GM23338 (cell line): Measurements from ENCODE around the gene GPI. TPM values are rescaled to one million over a fixed set of nuclear protein-coding genes. Genes with fewer than 3 reads are reported as not detected.

Experiments used
- ATAC-seq: fragments of 200-7000 bp; cut with Tn5 transposase; 3 replicates; pipeline ENCODE4 v1.9.1; 2020
- DNase-seq: peaks from one replicate; pipeline ENCODE4 v3.0.0-alpha.2; 2015; ENCODE audit warnings: low spot score
- H2AFZ ChIP-seq: fragments of 200-600 bp; sonication (generic); 2 replicates; pipeline ENCODE4 v1.8.0; 2016; ENCODE audit warnings: antibody characterized with exemption, mild to moderate bottlenecking, moderate library complexity
- H3F3A ChIP-seq: fragments of 200-600 bp; sonication (generic); replicated peaks from 2 replicates; pipeline ENCODE4 v1.8.0; 2017; ENCODE audit warnings: antibody characterized with exemption, mixed run types, low read depth
- H3K27ac ChIP-seq: fragments of 200-600 bp; sonication (generic); 2 replicates; pipeline ENCODE4 v1.6.1; 2016; ENCODE audit warnings: low read depth
- H3K27me3 ChIP-seq: fragments of 200-600 bp; sonication (generic); 2 replicates; pipeline ENCODE4 v1.8.0; 2016; ENCODE audit warnings: mild to moderate bottlenecking, mixed run types, moderate library complexity; ENCODE audit not compliant: insufficient read depth
- H3K36me3 ChIP-seq: fragments of 200-600 bp; sonication (generic); 2 replicates; pipeline ENCODE4 v1.8.0; 2016; ENCODE audit warnings: mild to moderate bottlenecking; ENCODE audit not compliant: insufficient read depth
- H3K4me1 ChIP-seq: fragments of 200-600 bp; sonication (generic); 2 replicates; pipeline ENCODE4 v1.8.0; 2016; ENCODE audit warnings: mild to moderate bottlenecking, moderate library complexity; ENCODE audit not compliant: insufficient read depth
- H3K4me2 ChIP-seq: fragments of 200-600 bp; sonication (generic); 2 replicates; pipeline ENCODE4 v1.7.1; 2017; ENCODE audit warnings: mixed run types
- H3K4me3 ChIP-seq: fragments of 200-600 bp; sonication (generic); 2 replicates; pipeline ENCODE4 v1.6.1; 2016; ENCODE audit warnings: mixed run types
- H3K79me2 ChIP-seq: fragments of 200-600 bp; sonication (generic); replicated peaks from 2 replicates; pipeline ENCODE4 v1.8.0; 2017; ENCODE audit warnings: mild to moderate bottlenecking; ENCODE audit not compliant: insufficient read depth
- H3K9me2 ChIP-seq: fragments of 200-600 bp; sonication (generic); 2 replicates; pipeline ENCODE4 v1.8.0; 2017; ENCODE audit not compliant: insufficient read depth
- H4K20me1 ChIP-seq: fragments of 200-600 bp; sonication (generic); replicated peaks from 2 replicates; pipeline ENCODE4 v1.8.0; 2017; ENCODE audit warnings: mild to moderate bottlenecking; ENCODE audit not compliant: insufficient read depth
- H3K27ac Mint-ChIP-seq: 2 replicates; pipeline ENCODE4 v1.8.0; 2020; ENCODE audit warnings: inconsistent platforms, mild to moderate bottlenecking, moderate library complexity, mixed read lengths
- H3K27me3 Mint-ChIP-seq: 3 replicates; pipeline ENCODE4 v1.8.0; 2022; ENCODE audit warnings: low read depth, mild to moderate bottlenecking, moderate library complexity, mixed read lengths, inconsistent platforms; ENCODE audit not compliant: insufficient read depth, poor library complexity
- H3K36me3 Mint-ChIP-seq: 3 replicates; pipeline ENCODE4 v1.8.0; 2021; ENCODE audit warnings: low read depth, mild to moderate bottlenecking, inconsistent platforms, moderate library complexity, mixed read lengths
- H3K4me1 Mint-ChIP-seq: 3 replicates; pipeline ENCODE4 v1.8.0; 2020; ENCODE audit warnings: mild to moderate bottlenecking, inconsistent platforms, mixed read lengths
- H3K4me3 Mint-ChIP-seq: 3 replicates; pipeline ENCODE4 v1.8.0; 2021; ENCODE audit warnings: moderate library complexity, mild to moderate bottlenecking, inconsistent platforms, mixed read lengths
- H3K9me3 Mint-ChIP-seq: 3 replicates; pipeline ENCODE4 v1.8.0; 2020; ENCODE audit warnings: moderate library complexity, mild to moderate bottlenecking, inconsistent platforms, mixed read lengths
- CREB1 ChIP-seq: fragments of 250-450 bp; sonication (Bioruptor Pico); IDR thresholded peaks from 2 replicates; pipeline ENCODE4 v1.5.0; 2020; ENCODE audit warnings: low read depth, mild to moderate bottlenecking, moderate library complexity
- CTCF ChIP-seq, 2 experiments: fragments of 200-600 bp in 1 of 2; sonication (generic) in 1 of 2; conservative IDR thresholded peaks; 2 replicates each; pipeline versions ENCODE4 v1.5.1 to v1.6.1; 2016 to 2017; ENCODE audit warnings: antibody characterized with exemption in 2 of 2, low read depth in 2 of 2, mild to moderate bottlenecking in 2 of 2, moderate library complexity in 1 of 2
- ETS1 ChIP-seq: IDR thresholded peaks from 2 replicates; pipeline ENCODE4 v1.6.1; 2016; ENCODE audit warnings: antibody characterized with exemption
- EZH2 ChIP-seq: fragments of 200-600 bp; sonication (generic); IDR thresholded peaks from one replicate; pipeline ENCODE4 v1.8.0; 2017; ENCODE audit warnings: antibody characterized with exemption, mild to moderate bottlenecking, low read depth; ENCODE audit not compliant: unreplicated experiment
- EZH2phosphoT487 ChIP-seq: fragments of 200-600 bp; sonication (generic); IDR thresholded peaks from one replicate; pipeline ENCODE4 v1.8.1; 2018; ENCODE audit warnings: antibody characterized with exemption; ENCODE audit not compliant: unreplicated experiment
- JUNB ChIP-seq: IDR thresholded peaks from one replicate; pipeline ENCODE4 v1.6.1; 2016; ENCODE audit warnings: antibody characterized with exemption; ENCODE audit not compliant: unreplicated experiment
- NANOG ChIP-seq: IDR thresholded peaks from 2 replicates; pipeline ENCODE4 v1.6.1; 2016; ENCODE audit warnings: antibody characterized with exemption, borderline replicate concordance
- POLR2AphosphoS5 ChIP-seq: IDR thresholded peaks from 2 replicates; pipeline ENCODE4 v1.6.1; 2016; ENCODE audit warnings: antibody characterized with exemption, low read depth
- REST ChIP-seq: IDR thresholded peaks from one replicate; pipeline ENCODE4 v1.6.1; 2018; ENCODE audit warnings: antibody characterized with exemption; ENCODE audit not compliant: unreplicated experiment
- STAT1 ChIP-seq: IDR thresholded peaks from one replicate; pipeline ENCODE4 v1.6.1; 2016; ENCODE audit warnings: antibody characterized with exemption; ENCODE audit not compliant: unreplicated experiment
- ZNF114 ChIP-seq: fragments of 250-450 bp; sonication (Bioruptor Pico); IDR thresholded peaks from 2 replicates; pipeline ENCODE4 v1.5.0; 2020; ENCODE audit warnings: mild to moderate bottlenecking, moderate library complexity
- ZNF331 ChIP-seq: fragments of 250-450 bp; sonication (Bioruptor Pico); IDR thresholded peaks from 2 replicates; pipeline ENCODE4 v1.5.0; 2020; ENCODE audit warnings: low read depth, mild to moderate bottlenecking, moderate library complexity
- ZNF462 ChIP-seq: fragments of 250-450 bp; sonication (Bioruptor Pico); IDR thresholded peaks from 2 replicates; pipeline ENCODE4 v1.5.0; 2020; ENCODE audit warnings: mild to moderate bottlenecking, moderate library complexity
- polyA plus RNA-seq: library from polyadenylated mRNA; unstranded; fragments of >200 nt; fragmentation: Nextera tagmentation; extraction: Ambion mirVana; gene quantifications from 2 replicates; pipeline ENCODE4 v1.2.1, GENCODE V29; 2016
- total RNA-seq: library from RNA; depleted of rRNA; stranded (reverse); fragments of >200 nt; shearing (Covaris generic); gene quantifications from 2 replicates; pipeline ENCODE4 v1.2.3, GENCODE V29; 2014

GPI gene
- total and polyA plus RNA-seq, 2 experiments from 2014 or later, result 136 to 327 TPM

- H3K9me3 Mint-ChIP-seq, result no peaks in the 10 kb centered on the region
- no peak overlapping the region for H3K27ac ChIP-seq
- 0 out of 2 replicates have a peak, but pooled peaks cover 6% of the 10 kb centered on the region for H3F3A ChIP-seq
- no peaks in the 10 kb centered on the region for H3K9me2 ChIP-seq
- H3K4me1 ChIP-seq, result peaks cover 13% of the 10 kb centered on the region
- H3K4me1 Mint-ChIP-seq, result peaks cover 13% of the 10 kb centered on the region
- H3K27me3 ChIP-seq, result no peaks in the 10 kb centered on the region
- H3K79me2 ChIP-seq, result no peaks in the 10 kb centered on the region
- H3K27me3 Mint-ChIP-seq, result peaks cover 7% of the 10 kb centered on the region
- no peak overlapping the region; the same call in 2 of the 3 replicates for H3K4me3 Mint-ChIP-seq
- DNase-seq (no peak), ATAC-seq (no peak)
- H3K27ac Mint-ChIP-seq, result no peak overlapping the region
- no peak overlapping the region for H3K4me3 ChIP-seq
- no peak overlapping the region for H2AFZ ChIP-seq
- peaks cover 3% of the 10 kb centered on the region for H4K20me1 ChIP-seq
- H3K4me2 ChIP-seq, result no peak overlapping the region
- TF ChIP-seq CTCF (conservative IDR thresholded peaks at IDR 0.05; ENCODE audit: low read depth in 2 of 2) (no peak), ETS1 (no peak), ZNF462 (CRISPR knock-in tag) (no peak), POLR2AphosphoS5 (no peak), CREB1 (CRISPR knock-in tag) (no peak), EZH2 (no peak), JUNB (no peak), EZH2phosphoT487 (no peak), STAT1 (no peak), NANOG (no peak), ZNF331 (CRISPR knock-in tag) (no peak), ZNF114 (CRISPR knock-in tag) (no peak), REST (no peak)
- no peaks in the 10 kb centered on the region; the same call in none of the 2 replicates for H3K36me3 ChIP-seq
- peaks cover 23% of the 10 kb centered on the region for H3K36me3 Mint-ChIP-seq
Measured at GRCh38 chr19:34324320-34324719, 40.7 kb upstream of the GPI start.
